Measurements from ENCODE around the gene DLGAP1.

DNA sequence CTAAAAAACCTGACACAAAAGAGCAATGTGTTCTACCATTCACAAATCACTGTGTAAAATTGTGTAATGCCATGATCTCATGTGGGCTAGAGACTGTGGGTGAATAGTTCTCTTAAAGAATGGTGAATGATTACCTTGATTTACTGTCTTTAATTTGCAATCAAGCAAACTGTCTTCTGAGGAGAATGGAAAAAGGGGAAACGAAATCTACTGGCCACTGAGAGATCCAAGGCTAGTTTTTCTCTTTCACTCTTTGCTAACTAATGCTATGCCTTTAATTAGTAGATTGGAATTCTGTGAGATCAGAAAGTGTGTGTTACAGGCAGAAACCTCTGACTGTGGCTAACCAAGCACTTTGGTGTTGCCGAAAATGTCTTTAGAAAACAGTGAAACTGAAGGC lies 582.5 kb downstream of the DLGAP1 start:
- TF ChIP-seq, protein P1, sequence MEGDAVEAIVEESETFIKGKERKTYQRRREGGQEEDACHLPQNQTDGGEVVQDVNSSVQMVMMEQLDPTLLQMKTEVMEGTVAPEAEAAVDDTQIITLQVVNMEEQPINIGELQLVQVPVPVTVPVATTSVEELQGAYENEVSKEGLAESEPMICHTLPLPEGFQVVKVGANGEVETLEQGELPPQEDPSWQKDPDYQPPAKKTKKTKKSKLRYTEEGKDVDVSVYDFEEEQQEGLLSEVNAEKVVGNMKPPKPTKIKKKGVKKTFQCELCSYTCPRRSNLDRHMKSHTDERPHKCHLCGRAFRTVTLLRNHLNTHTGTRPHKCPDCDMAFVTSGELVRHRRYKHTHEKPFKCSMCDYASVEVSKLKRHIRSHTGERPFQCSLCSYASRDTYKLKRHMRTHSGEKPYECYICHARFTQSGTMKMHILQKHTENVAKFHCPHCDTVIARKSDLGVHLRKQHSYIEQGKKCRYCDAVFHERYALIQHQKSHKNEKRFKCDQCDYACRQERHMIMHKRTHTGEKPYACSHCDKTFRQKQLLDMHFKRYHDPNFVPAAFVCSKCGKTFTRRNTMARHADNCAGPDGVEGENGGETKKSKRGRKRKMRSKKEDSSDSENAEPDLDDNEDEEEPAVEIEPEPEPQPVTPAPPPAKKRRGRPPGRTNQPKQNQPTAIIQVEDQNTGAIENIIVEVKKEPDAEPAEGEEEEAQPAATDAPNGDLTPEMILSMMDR (IDR thresholded peaks at IDR 0.05; ENCODE audit: low read depth, low read length, missing input control): no peak
- TF ChIP-seq RAD21 (IDR thresholded peaks at IDR 0.05) (no peak), SP1 (IDR thresholded peaks at IDR 0.05) (no peak), FOXA1 (IDR thresholded peaks at IDR 0.05) (no peak), HNF4A (conservative IDR thresholded peaks at IDR 0.05) (no peak), NR2F2 (IDR thresholded peaks at IDR 0.05) (no peak), EGR1 (IDR thresholded peaks at IDR 0.05; ENCODE audit: low read depth in 2 of 2) (no peak), YY1 (IDR thresholded peaks at IDR 0.05) (no peak), JUND (IDR thresholded peaks at IDR 0.05) (no peak), TAF1 (conservative IDR thresholded peaks at IDR 0.05) (no peak)
- TF ChIP-seq, protein P2, sequence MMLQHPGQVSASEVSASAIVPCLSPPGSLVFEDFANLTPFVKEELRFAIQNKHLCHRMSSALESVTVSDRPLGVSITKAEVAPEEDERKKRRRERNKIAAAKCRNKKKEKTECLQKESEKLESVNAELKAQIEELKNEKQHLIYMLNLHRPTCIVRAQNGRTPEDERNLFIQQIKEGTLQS (IDR thresholded peaks at IDR 0.05): no peak
- TF ChIP-seq, protein P3, sequence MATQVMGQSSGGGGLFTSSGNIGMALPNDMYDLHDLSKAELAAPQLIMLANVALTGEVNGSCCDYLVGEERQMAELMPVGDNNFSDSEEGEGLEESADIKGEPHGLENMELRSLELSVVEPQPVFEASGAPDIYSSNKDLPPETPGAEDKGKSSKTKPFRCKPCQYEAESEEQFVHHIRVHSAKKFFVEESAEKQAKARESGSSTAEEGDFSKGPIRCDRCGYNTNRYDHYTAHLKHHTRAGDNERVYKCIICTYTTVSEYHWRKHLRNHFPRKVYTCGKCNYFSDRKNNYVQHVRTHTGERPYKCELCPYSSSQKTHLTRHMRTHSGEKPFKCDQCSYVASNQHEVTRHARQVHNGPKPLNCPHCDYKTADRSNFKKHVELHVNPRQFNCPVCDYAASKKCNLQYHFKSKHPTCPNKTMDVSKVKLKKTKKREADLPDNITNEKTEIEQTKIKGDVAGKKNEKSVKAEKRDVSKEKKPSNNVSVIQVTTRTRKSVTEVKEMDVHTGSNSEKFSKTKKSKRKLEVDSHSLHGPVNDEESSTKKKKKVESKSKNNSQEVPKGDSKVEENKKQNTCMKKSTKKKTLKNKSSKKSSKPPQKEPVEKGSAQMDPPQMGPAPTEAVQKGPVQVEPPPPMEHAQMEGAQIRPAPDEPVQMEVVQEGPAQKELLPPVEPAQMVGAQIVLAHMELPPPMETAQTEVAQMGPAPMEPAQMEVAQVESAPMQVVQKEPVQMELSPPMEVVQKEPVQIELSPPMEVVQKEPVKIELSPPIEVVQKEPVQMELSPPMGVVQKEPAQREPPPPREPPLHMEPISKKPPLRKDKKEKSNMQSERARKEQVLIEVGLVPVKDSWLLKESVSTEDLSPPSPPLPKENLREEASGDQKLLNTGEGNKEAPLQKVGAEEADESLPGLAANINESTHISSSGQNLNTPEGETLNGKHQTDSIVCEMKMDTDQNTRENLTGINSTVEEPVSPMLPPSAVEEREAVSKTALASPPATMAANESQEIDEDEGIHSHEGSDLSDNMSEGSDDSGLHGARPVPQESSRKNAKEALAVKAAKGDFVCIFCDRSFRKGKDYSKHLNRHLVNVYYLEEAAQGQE (IDR thresholded peaks at IDR 0.05): no peak
- TF ChIP-seq, protein P4, sequence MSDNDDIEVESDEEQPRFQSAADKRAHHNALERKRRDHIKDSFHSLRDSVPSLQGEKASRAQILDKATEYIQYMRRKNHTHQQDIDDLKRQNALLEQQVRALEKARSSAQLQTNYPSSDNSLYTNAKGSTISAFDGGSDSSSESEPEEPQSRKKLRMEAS (IDR thresholded peaks at IDR 0.05): no peak

Data from liver (tissue), 3 donors.